DOHH2 (cell line): ENCODE results near the gene SULT1E1.

ENCODE experiments used
- CTCF ChIP-seq: fragments of 200-600 bp; sonication (generic); IDR thresholded peaks from one replicate; pipeline ENCODE4 v1.5.1; 2014; ENCODE audit warnings: antibody characterized with exemption, mild to moderate bottlenecking, low read depth, low read length; ENCODE audit not compliant: poor library complexity, severe bottlenecking
- EZH2phosphoT487 ChIP-seq: fragments of 200-600 bp; sonication (generic); IDR thresholded peaks from 2 replicates; pipeline ENCODE4 v1.6.1; 2017; ENCODE audit warnings: borderline replicate concordance, mild to moderate bottlenecking, antibody characterized with exemption, low read length, moderate library complexity, mixed read lengths

- TF ChIP-seq CTCF = no peak
- no peak for TF ChIP-seq EZH2phosphoT487
Measured at GRCh38 chr4:69835766-69836165, 24.2 kb downstream of the SULT1E1 start.
